Small intestine (tissue), 7 donors: ENCODE data around the gene ZNF483. TPM values are rescaled to one million over a fixed set of nuclear protein-coding genes. Genes with fewer than 3 reads are reported as not detected.

Experiments used
- DNase-seq, 2 donors: peaks; one replicate each; pipeline versions ENCODE4 v3.0.0 to v3.0.0-alpha.2; 2013
- FAIRE-seq: peaks from 2 replicates; lab custom pipeline; 2012; peaks lifted over from hg19 to GRCh38; lab: Jason Lieb, UNC
- H3K27ac ChIP-seq, 3 donors: one replicate each; pipeline ENCODE4 v1.5.1; 2013; ENCODE audit warnings: low read length in 2 of 3, mild to moderate bottlenecking in 2 of 3, control low read depth in 1 of 3, inconsistent platforms in 1 of 3, low read depth in 1 of 3, moderate library complexity in 1 of 3
- H3K27me3 ChIP-seq, 3 donors: one replicate each; pipeline ENCODE4 v1.6.1; 2013; ENCODE audit warnings: low read length in 3 of 3, inconsistent platforms in 1 of 3; ENCODE audit not compliant: control insufficient read depth in 3 of 3, insufficient read depth in 3 of 3
- H3K36me3 ChIP-seq, 3 donors: one replicate each; pipeline ENCODE4 v1.6.1; 2013; ENCODE audit warnings: low read length in 3 of 3, inconsistent platforms in 1 of 3, low read depth in 1 of 3, mild to moderate bottlenecking in 1 of 3, moderate library complexity in 1 of 3; ENCODE audit not compliant: control insufficient read depth in 3 of 3, insufficient read depth in 2 of 3
- H3K4me1 ChIP-seq, 3 donors: one replicate each; pipeline ENCODE4 v1.6.1; 2013; ENCODE audit warnings: low read length in 2 of 3, inconsistent platforms in 1 of 3, low read depth in 1 of 3, mild to moderate bottlenecking in 1 of 3, moderate library complexity in 1 of 3; ENCODE audit not compliant: control insufficient read depth in 3 of 3, insufficient read depth in 2 of 3
- H3K4me3 ChIP-seq, 3 donors: one replicate each; pipeline ENCODE4 v1.5.1; 2013; ENCODE audit warnings: low read length in 3 of 3, control low read depth in 1 of 3, inconsistent platforms in 1 of 3, low read depth in 1 of 3, mild to moderate bottlenecking in 1 of 3, moderate library complexity in 1 of 3
- H3K9me3 ChIP-seq, 2 donors: one replicate each; pipeline ENCODE4 v1.6.1; 2013; ENCODE audit warnings: low read depth in 1 of 2, low read length in 1 of 2; ENCODE audit not compliant: control insufficient read depth in 2 of 2, insufficient read depth in 1 of 2
- WGBS, 3 donors: extraction: QIAGEN DNeasy Blood & Tissue Kit; methylation state at CpG; one replicate each; pipeline ENCODE4 v1.1.7; 2013; 5-methylcytosine and 5-hydroxymethylcytosine counted together
- polyA plus RNA-seq, 4 donors: library from polyadenylated mRNA; stranded (reverse) in 3 of 4; unstranded in 1 of 4; fragments of 200-250 nt in 3 of 4; fragments of 120-200 nt in 1 of 4; gene quantifications; one replicate each; pipeline versions ENCODE4 v1.2.1 to v1.2.3, GENCODE V29; 2013
- donor health status: healthy with polysubstance abuse.
- donor health status: control.
- donor health status: control.
- donor health status: Bipolar disorder and iron deficiency.
- donor health status: healthy.

The ZNF483 gene
- polyA plus RNA-seq, 4 donors = 0.51 to 0.72 TPM; not detected in 2

- Histone ChIP-seq H3K36me3 (peaks cover 0 to 21% (median 17%) of the 10 kb centered on the region in 3 donors), H3K4me3 (peak overlapping the region; percentile 58 to 84 (median 72)), H3K27me3 (no peaks in the 10 kb centered on the region), H3K4me1 (peaks cover under 1 to 17% (median 11%) of the 10 kb centered on the region in 3 donors), H3K9me3 (no peaks in the 10 kb centered on the region), H3K27ac (peak overlapping the region; percentile 82 to 94 (median 86))
- peak; percentile 40 to 79 for DNase-seq
- WGBS, 3 donors = 2% methylated on average over 16 of the region's 16 CpGs
- FAIRE-seq = no peak
These were observed 73.7 kb downstream of the ZNF483 start for GRCh38 chr9:111598733-111599091.

- Histone ChIP-seq H3K36me3 (peaks cover 0 to 21% (median 12%) of the 10 kb centered on the region in 3 donors), H3K27ac (peak within 1 kb of the TSS; percentile 83 to 94 (median 86)), H3K9me3 (no peaks in the 10 kb centered on the region), H3K4me3 (peak within 1 kb of the TSS; percentile 58 to 84 (median 72)), H3K27me3 (no peaks in the 10 kb centered on the region), H3K4me1 (peaks cover 2 to 23% (median 11%) of the 10 kb centered on the region in 3 donors)
- 1% methylated on average over 63 to 64 of the region's 64 CpGs for WGBS, 3 donors
- DNase-seq (peak; percentile 87 to 92), FAIRE-seq (no peak)
These were observed 74.3 kb downstream of the ZNF483 start, which contains the start of gene PTGR1 for GRCh38 chr9:111599092-111599954. PTGR1 (minus strand) TSS chr9:111599647; CDS start chr9:111597422, 2,225 bp downstream.

GRCh38 chr9:111599955-111600343 lies 75.0 kb downstream of the ZNF483 start:
- Histone ChIP-seq H3K9me3 (no peaks in the 10 kb centered on the region), H3K4me1 (peaks cover 2 to 27% (median 11%) of the 10 kb centered on the region in 3 donors), H3K27ac (peak overlapping the region; percentile 83 to 94 (median 86)), H3K4me3 (peak overlapping the region in 2 of 3 donors; percentile 72 to 84), H3K36me3 (peaks cover 0 to 18% (median 12%) of the 10 kb centered on the region in 3 donors), H3K27me3 (no peaks in the 10 kb centered on the region)
- DNase-seq (no peak), FAIRE-seq (no peak)
- whole genome bisulfite sequencing, 3 donors = 15 to 33% (median 28%) methylated on average over 15 to 17 of the region's 17 CpGs

- peak; percentile 31 to 79 for DNase-seq
- H3K9me3 ChIP-seq = no peaks in the 10 kb centered on the region
- 39 to 59% (median 53%) methylated on average over 10 of the region's 10 CpGs for WGBS, 3 donors
- H3K27ac ChIP-seq = peak overlapping the region in 2 of 3 donors; percentile 12 to 28
- peaks cover 0 to 5% (median 5%) of the 10 kb centered on the region in 3 donors for H3K36me3 ChIP-seq
- peaks cover 2 to 36% (median 8%) of the 10 kb centered on the region in 3 donors for H3K4me1 ChIP-seq
- FAIRE-seq = no peak
- H3K4me3 ChIP-seq = no peak overlapping the region
- H3K27me3 ChIP-seq = no peaks in the 10 kb centered on the region
These were observed 76.4 kb downstream of the ZNF483 start for GRCh38 chr9:111601237-111602018.

- Histone ChIP-seq H3K4me1 (peaks cover 2 to 33% (median 8%) of the 10 kb centered on the region in 3 donors), H3K4me3 (no peak overlapping the region), H3K9me3 (no peaks in the 10 kb centered on the region), H3K27me3 (no peaks in the 10 kb centered on the region), H3K27ac (peak overlapping the region in 1 of 3 donors; percentile 73), H3K36me3 (no peaks in the 10 kb centered on the region)
- FAIRE-seq = no peak
- peak; percentile 29 to 31 for DNase-seq
- WGBS, 3 donors = 34 to 62% (median 42%) methylated on average over 4 of the region's 4 CpGs
These were observed 78.1 kb downstream of the ZNF483 start for GRCh38 chr9:111603041-111603440.

- H3K27ac ChIP-seq = peak overlapping the region; percentile 33 to 73 (median 67)
- H3K27me3 ChIP-seq = no peaks in the 10 kb centered on the region
- peak in 1 of 2 donors; percentile 55 for DNase-seq
- no peaks in the 10 kb centered on the region for H3K9me3 ChIP-seq
- H3K4me1 ChIP-seq = peaks cover 2 to 33% (median 8%) of the 10 kb centered on the region in 3 donors
- H3K36me3 ChIP-seq = no peaks in the 10 kb centered on the region
- peak overlapping the region in 1 of 3 donors; percentile 10 for H3K4me3 ChIP-seq
- 16 to 58% (median 38%) methylated on average over 16 of the region's 16 CpGs for WGBS, 3 donors
- FAIRE-seq = no peak
These were observed 79.2 kb downstream of the ZNF483 start for GRCh38 chr9:111604054-111604615.

GRCh38 chr9:111605041-111605559 lies 80.1 kb downstream of the ZNF483 start:
- peaks cover 4 to 32% (median 10%) of the 10 kb centered on the region in 3 donors for H3K4me1 ChIP-seq

More at GRCh38 chr9:111605041-111605559, 80.1 kb downstream of the ZNF483 start:
- H3K4me3 ChIP-seq = no peak overlapping the region
- FAIRE-seq (no peak), DNase-seq (peak; percentile 80 to 93)
- H3K27ac ChIP-seq = peak overlapping the region; percentile 67 to 75 (median 67)
- no peaks in the 10 kb centered on the region for H3K27me3 ChIP-seq
- no peaks in the 10 kb centered on the region for H3K9me3 ChIP-seq
- H3K36me3 ChIP-seq = no peaks in the 10 kb centered on the region
- 17 to 64% (median 37%) methylated on average over 9 of the region's 9 CpGs for WGBS, 3 donors
